Measurements from ENCODE around the gene EXOC6.

DNA sequence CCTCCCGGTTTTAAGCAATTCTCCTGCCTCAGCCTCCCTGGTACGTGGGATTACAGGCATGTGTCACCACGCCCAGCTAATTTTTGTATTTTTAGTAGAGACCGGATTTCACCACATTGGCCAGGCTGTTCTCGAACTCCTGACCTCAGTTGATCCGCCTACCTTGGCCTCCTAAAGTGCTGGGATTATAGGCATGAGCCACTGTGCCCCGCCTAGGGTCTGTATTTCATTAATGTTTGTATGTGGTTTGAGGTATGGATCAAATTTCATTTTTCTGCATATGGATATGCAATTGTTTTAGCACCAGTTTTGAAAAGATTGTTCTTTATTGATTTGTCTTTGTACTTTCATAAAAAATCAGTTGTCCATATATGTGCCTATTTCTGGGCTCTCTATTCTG lies 251.3 kb downstream of the EXOC6 start:
- TF ChIP-seq POLR2AphosphoS5 (IDR thresholded peaks at IDR 0.05), result no peak
- TF ChIP-seq CTCF (IDR thresholded peaks at IDR 0.05), result no peak
